K562 (cell line): ENCODE data around the gene ZDHHC6.

ENCODE experiments used
- NR2C2 ChIP-seq, 2 experiments: fragments of 200-800 bp in 1 of 2; sonication (Bioruptor generic) in 1 of 2; sonication (generic) in 1 of 2; formaldehyde crosslinking in 1 of 2; IDR thresholded peaks; 2 replicates each; pipeline versions ENCODE4 v1.6.1 to v1.8.0; 2016 to 2022; ENCODE audit warnings: mild to moderate bottlenecking in 1 of 2, missing compliant biosample characterization in 1 of 2, missing genetic modification characterization in 1 of 2, missing genetic modification reagents in 1 of 2
- POLR3A ChIP-seq: IDR thresholded peaks from 2 replicates; pipeline ENCODE4 v1.6.1; 2011; ENCODE audit warnings: borderline replicate concordance, mild to moderate bottlenecking, moderate library complexity; ENCODE audit not compliant: insufficient read length, insufficient read depth; ENCODE audit errors: extremely low read depth
- POLR3G ChIP-seq: IDR thresholded peaks from 2 replicates; pipeline ENCODE4 v1.6.1; 2011; ENCODE audit not compliant: insufficient read length, insufficient replicate concordance; ENCODE audit errors: extremely low read depth
- TAF1 ChIP-seq: IDR thresholded peaks from 2 replicates; pipeline ENCODE4 v1.6.1; 2011; ENCODE audit warnings: mild to moderate bottlenecking, low read length, moderate library complexity; ENCODE audit not compliant: insufficient read depth, control insufficient read depth, severe bottlenecking; ENCODE audit errors: extremely low read depth
- USF2 ChIP-seq: sonication (generic); formaldehyde crosslinking; IDR thresholded peaks from 2 replicates; pipeline ENCODE4 v1.5.0; 2020; ENCODE audit warnings: missing genetic modification reagents
- ZNF274 ChIP-seq: IDR thresholded peaks from 2 replicates; pipeline ENCODE4 v1.6.1; 2011; ENCODE audit warnings: low read depth, mild to moderate bottlenecking, low read length, moderate library complexity, borderline replicate concordance
- ZNF668 ChIP-seq: fragments of 250-450 bp; sonication (Bioruptor Pico); IDR thresholded peaks from 2 replicates; pipeline ENCODE4 v1.8.0; 2022; ENCODE audit warnings: mild to moderate bottlenecking, inconsistent platforms

DNA sequence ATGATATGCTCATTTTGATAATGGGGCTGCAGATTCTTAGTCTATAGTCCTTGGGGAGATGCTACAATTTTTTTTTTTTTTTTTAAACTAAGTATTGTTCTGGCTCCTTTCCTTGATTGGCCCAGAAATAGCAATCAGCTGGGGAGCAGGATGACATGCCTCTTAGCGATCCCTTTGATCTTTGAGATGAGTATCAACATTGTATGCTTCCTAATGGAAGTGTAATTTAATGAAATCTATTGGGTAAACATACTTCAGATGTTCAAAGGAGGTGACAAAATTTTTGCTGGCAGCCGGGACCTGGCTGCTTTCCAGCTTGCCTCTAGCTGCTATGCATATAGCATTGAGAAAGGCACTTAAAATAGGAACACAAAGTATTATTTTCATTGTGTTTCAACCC lies 43.8 kb upstream of the ZDHHC6 start:
- TF ChIP-seq POLR3A (no peak), ZNF668 (CRISPR knock-in tag) (no peak), ZNF274 (no peak), POLR3G (no peak), TAF1 (no peak), NR2C2 (CRISPR knock-in tag; IDR thresholded peaks at IDR 0.05) (no peak), NR2C2 (tag; IDR thresholded peaks at IDR 0.05) (no peak), USF2 (CRISPR knock-in tag) (no peak)
